A549 (cell line): ENCODE data around the gene PRKN. TPM values are rescaled to one million over a fixed set of nuclear protein-coding genes. Genes with fewer than 3 reads are reported as not detected.

Source experiments
- ATAC-seq, 2 experiments: fragments of 200-7000 bp in 1 of 2; fragments of >200 bp in 1 of 2; cut with Nextera tagmentation in 1 of 2; cut with Tn5 transposase in 1 of 2; 3 replicates each; pipeline versions ENCODE4 v1.8.0 to v1.9.1; 2018 to 2020; ENCODE audit warnings: mild to moderate bottlenecking in 1 of 2, moderate library complexity in 1 of 2
- CTCF ChIA-PET: fragments of 300-600 bp; sonication (Branson Sonifier 250); formaldehyde crosslinking; extraction: SDS; loops from one replicate; lab custom pipeline; 2021; ENCODE audit warnings: antibody characterized with exemption, inconsistent platforms; lab: Yijun Ruan, JAX
- POLR2A ChIA-PET: fragments of 350-600 bp; formaldehyde crosslinking; extraction: SDS; loops from one replicate; lab custom pipeline; 2021; ENCODE audit warnings: antibody characterized with exemption, inconsistent platforms; lab: Yijun Ruan, JAX
- DNase-seq, 2 experiments: peaks; one replicate each; pipeline versions ENCODE4 v3.0.0 to v3.0.0-alpha.2; 2011 to 2016; ENCODE audit warnings: low read depth in 1 of 2, low spot score in 1 of 2
- FAIRE-seq: peaks from 2 replicates; lab custom pipeline; 2011; peaks lifted over from hg19 to GRCh38; lab: Jason Lieb, UNC
- H3K27ac ChIP-seq, 2 experiments: fragments of >200 bp; sonication (Bioruptor Twin); formaldehyde crosslinking; 3 replicates each; pipeline ENCODE4 v1.5.1; 2016 to 2017
- H3K4me1 ChIP-seq: fragments of >200 bp; sonication (Bioruptor Twin); formaldehyde crosslinking; 3 replicates; pipeline ENCODE4 v1.6.1; 2016
- H3K4me2 ChIP-seq: fragments of >200 bp; sonication (Bioruptor Twin); formaldehyde crosslinking; 3 replicates; pipeline ENCODE4 v1.6.1; 2016
- H3K4me3 ChIP-seq: fragments of >200 bp; sonication (Bioruptor Twin); formaldehyde crosslinking; 3 replicates; pipeline ENCODE4 v1.5.1; 2016
- H3K9me3 ChIP-seq: fragments of >200 bp; sonication (Bioruptor Twin); formaldehyde crosslinking; 3 replicates; pipeline ENCODE4 v1.6.1; 2016
- CBX2 ChIP-seq: fragments of 200-600 bp; sonication (generic); IDR thresholded peaks from 2 replicates; pipeline ENCODE4 v1.6.1; 2016; ENCODE audit warnings: low read depth, mild to moderate bottlenecking, borderline replicate concordance
- CBX8 ChIP-seq: fragments of 200-600 bp; sonication (generic); IDR thresholded peaks from 2 replicates; pipeline ENCODE4 v1.6.1; 2016
- EHF ChIP-seq: fragments of 250-450 bp; sonication (Bioruptor Pico); IDR thresholded peaks from 2 replicates; pipeline ENCODE4 v1.5.0; 2020; ENCODE audit warnings: mild to moderate bottlenecking
- EHMT2 ChIP-seq: fragments of 200-600 bp; sonication (generic); IDR thresholded peaks from 2 replicates; pipeline ENCODE4 v1.6.1; 2016; ENCODE audit warnings: antibody characterized with exemption, low read depth, mild to moderate bottlenecking, moderate library complexity
- EP300 ChIP-seq, 2 experiments: fragments of >200 bp; sonication (Bioruptor Twin); formaldehyde crosslinking; IDR thresholded peaks; 2 replicates in 1 of 2; 3 replicates in 1 of 2; pipeline ENCODE4 v1.6.1; 2016 to 2017
- FOSL2 ChIP-seq, 2 experiments: fragments of 450-650 bp in 1 of 2; fragments of >200 bp in 1 of 2; sonication (Bioruptor Twin) in 1 of 2; formaldehyde crosslinking; IDR thresholded peaks; 2 replicates each; pipeline versions ENCODE4 v1.5.0 to v1.6.1; 2016 to 2020; ENCODE audit warnings: mild to moderate bottlenecking in 1 of 2, moderate library complexity in 1 of 2
- HEYL ChIP-seq: fragments of 250-450 bp; sonication (Bioruptor Pico); IDR thresholded peaks from 2 replicates; pipeline ENCODE4 v1.8.0; 2021; ENCODE audit warnings: mild to moderate bottlenecking, moderate library complexity
- HOXB13 ChIP-seq: fragments of 250-450 bp; sonication (Bioruptor Pico); IDR thresholded peaks from 2 replicates; pipeline ENCODE4 v1.5.0; 2020; ENCODE audit warnings: low read depth, mild to moderate bottlenecking, moderate library complexity
- JUN ChIP-seq, 2 experiments: fragments of >200 bp; sonication (Bioruptor Twin); formaldehyde crosslinking; IDR thresholded peaks; 2 replicates in 1 of 2; 3 replicates in 1 of 2; pipeline ENCODE4 v1.6.1; 2016 to 2017
- MYC ChIP-seq: IDR thresholded peaks from 2 replicates; pipeline ENCODE4 v1.6.1; 2012; ENCODE audit warnings: mild to moderate bottlenecking, inconsistent platforms, low read length, improper control_type of control experiment, borderline replicate concordance
- RAD21 ChIP-seq, 2 experiments: fragments of >200 bp in 1 of 2; sonication (Bioruptor Twin) in 1 of 2; formaldehyde crosslinking in 1 of 2; IDR thresholded peaks in 1 of 2; conservative IDR thresholded peaks in 1 of 2; 2 replicates in 1 of 2; 3 replicates in 1 of 2; pipeline ENCODE4 v1.6.1; 2012 to 2018; ENCODE audit warnings: inconsistent platforms in 1 of 2
- RCOR1 ChIP-seq: fragments of 150-350 bp; IDR thresholded peaks from 2 replicates; pipeline ENCODE4 v1.6.1; 2014; ENCODE audit warnings: antibody characterized with exemption, low read length, low read depth
- SMC3 ChIP-seq: fragments of >200 bp; sonication (Bioruptor Twin); formaldehyde crosslinking; IDR thresholded peaks from 3 replicates; pipeline ENCODE4 v1.6.1; 2018; ENCODE audit warnings: inconsistent platforms
- WGBS: methylation state at CpG from one replicate; pipeline ENCODE4 v1.1.6; 2017; ENCODE audit errors: missing lambda C conversion rate; 5-methylcytosine and 5-hydroxymethylcytosine counted together
- polyA plus RNA-seq, 4 experiments: library from polyadenylated mRNA; depleted of rRNA in 3 of 4; stranded (reverse); fragments of >200 nt; fragmentation: RNase III in 1 of 4; extraction: RNeasy Plus Mini Kit Qiagen cat#74134 plus additional on column Dnase treatment in 1 of 4; gene quantifications; 2 replicates in 3 of 4; 3 replicates in 1 of 4; pipeline ENCODE4 v1.2.3, GENCODE V29; 2011 to 2017
- TF ChIP-seq, protein P1 (sequence below): fragments of 250-450 bp; sonication (Bioruptor Pico); IDR thresholded peaks from 2 replicates; pipeline ENCODE4 v1.5.0; 2021; ENCODE audit warnings: mild to moderate bottlenecking, moderate library complexity, borderline replicate concordance
- TF ChIP-seq, protein P2 (sequence below): fragments of 200-600 bp; sonication (generic); IDR thresholded peaks from 2 replicates; pipeline ENCODE4 v1.6.1; 2016; ENCODE audit warnings: antibody characterized with exemption, mild to moderate bottlenecking, moderate library complexity
- TF ChIP-seq, protein P3 (sequence below): fragments of >200 bp; sonication (Bioruptor Twin); formaldehyde crosslinking; IDR thresholded peaks from 3 replicates; pipeline ENCODE4 v1.6.1; 2016
- TF ChIP-seq, protein P4 (sequence below): IDR thresholded peaks from 2 replicates; pipeline ENCODE4 v1.6.1; 2012
- TF ChIP-seq, protein P5 (sequence below): fragments of 150-350 bp; IDR thresholded peaks from 2 replicates; pipeline ENCODE4 v1.6.1; 2014; ENCODE audit warnings: low read depth, mild to moderate bottlenecking, low read length

Gene PRKN
- polyA plus RNA-seq, 2 of the 4 experiments (the other 2 are of a cell fraction), result 0.36 to 0.39 TPM

DNA sequence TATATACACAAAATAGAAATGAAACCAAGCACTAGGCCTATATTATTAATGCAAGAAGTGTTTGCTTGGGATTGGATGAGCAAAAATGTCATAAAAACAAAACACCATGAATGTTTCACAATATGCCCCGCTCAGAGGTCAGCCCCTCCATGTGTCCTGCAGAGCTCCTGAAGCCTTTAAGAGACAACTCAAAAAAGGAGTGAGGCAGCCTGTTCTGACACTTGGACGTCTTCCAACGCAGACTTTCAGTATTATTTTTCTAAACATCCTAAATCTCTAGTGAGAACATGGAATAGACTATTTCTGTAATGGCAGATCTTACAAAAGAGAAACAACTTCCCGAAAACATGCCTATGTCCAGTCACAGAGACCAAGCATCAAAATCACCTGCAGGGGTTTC lies 322.6 kb downstream of the PRKN start:
- no peak overlapping the region for H3K27ac ChIP-seq
- no peak for DNase-seq
- CTCF ChIA-PET, result interaction anchor here (1.3 kb wide), 1 partner anchor 11 kb away, joined by 3 read pairs; no protein-coding TSS in a partner anchor
- no peak for TF ChIP-seq EP300 (IDR thresholded peaks at IDR 0.05)
- TF ChIP-seq, protein P1, sequence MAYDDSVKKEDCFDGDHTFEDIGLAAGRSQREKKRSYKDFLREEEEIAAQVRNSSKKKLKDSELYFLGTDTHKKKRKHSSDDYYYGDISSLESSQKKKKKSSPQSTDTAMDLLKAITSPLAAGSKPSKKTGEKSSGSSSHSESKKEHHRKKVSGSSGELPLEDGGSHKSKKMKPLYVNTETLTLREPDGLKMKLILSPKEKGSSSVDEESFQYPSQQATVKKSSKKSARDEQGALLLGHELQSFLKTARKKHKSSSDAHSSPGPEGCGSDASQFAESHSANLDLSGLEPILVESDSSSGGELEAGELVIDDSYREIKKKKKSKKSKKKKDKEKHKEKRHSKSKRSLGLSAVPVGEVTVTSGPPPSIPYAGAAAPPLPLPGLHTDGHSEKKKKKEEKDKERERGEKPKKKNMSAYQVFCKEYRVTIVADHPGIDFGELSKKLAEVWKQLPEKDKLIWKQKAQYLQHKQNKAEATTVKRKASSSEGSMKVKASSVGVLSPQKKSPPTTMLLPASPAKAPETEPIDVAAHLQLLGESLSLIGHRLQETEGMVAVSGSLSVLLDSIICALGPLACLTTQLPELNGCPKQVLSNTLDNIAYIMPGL, result no peak
- no peak for TF ChIP-seq HEYL (CRISPR knock-in tag)
- TF ChIP-seq, protein P2, sequence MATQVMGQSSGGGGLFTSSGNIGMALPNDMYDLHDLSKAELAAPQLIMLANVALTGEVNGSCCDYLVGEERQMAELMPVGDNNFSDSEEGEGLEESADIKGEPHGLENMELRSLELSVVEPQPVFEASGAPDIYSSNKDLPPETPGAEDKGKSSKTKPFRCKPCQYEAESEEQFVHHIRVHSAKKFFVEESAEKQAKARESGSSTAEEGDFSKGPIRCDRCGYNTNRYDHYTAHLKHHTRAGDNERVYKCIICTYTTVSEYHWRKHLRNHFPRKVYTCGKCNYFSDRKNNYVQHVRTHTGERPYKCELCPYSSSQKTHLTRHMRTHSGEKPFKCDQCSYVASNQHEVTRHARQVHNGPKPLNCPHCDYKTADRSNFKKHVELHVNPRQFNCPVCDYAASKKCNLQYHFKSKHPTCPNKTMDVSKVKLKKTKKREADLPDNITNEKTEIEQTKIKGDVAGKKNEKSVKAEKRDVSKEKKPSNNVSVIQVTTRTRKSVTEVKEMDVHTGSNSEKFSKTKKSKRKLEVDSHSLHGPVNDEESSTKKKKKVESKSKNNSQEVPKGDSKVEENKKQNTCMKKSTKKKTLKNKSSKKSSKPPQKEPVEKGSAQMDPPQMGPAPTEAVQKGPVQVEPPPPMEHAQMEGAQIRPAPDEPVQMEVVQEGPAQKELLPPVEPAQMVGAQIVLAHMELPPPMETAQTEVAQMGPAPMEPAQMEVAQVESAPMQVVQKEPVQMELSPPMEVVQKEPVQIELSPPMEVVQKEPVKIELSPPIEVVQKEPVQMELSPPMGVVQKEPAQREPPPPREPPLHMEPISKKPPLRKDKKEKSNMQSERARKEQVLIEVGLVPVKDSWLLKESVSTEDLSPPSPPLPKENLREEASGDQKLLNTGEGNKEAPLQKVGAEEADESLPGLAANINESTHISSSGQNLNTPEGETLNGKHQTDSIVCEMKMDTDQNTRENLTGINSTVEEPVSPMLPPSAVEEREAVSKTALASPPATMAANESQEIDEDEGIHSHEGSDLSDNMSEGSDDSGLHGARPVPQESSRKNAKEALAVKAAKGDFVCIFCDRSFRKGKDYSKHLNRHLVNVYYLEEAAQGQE, result no peak
- TF ChIP-seq, protein P3, sequence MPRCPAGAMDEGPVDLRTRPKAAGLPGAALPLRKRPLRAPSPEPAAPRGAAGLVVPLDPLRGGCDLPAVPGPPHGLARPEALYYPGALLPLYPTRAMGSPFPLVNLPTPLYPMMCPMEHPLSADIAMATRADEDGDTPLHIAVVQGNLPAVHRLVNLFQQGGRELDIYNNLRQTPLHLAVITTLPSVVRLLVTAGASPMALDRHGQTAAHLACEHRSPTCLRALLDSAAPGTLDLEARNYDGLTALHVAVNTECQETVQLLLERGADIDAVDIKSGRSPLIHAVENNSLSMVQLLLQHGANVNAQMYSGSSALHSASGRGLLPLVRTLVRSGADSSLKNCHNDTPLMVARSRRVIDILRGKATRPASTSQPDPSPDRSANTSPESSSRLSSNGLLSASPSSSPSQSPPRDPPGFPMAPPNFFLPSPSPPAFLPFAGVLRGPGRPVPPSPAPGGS, result no peak
- TF ChIP-seq MYC, result no peak
- TF ChIP-seq JUN (IDR thresholded peaks at IDR 0.05), result no peak
- TF ChIP-seq CBX2, result no peak
- no peak for TF ChIP-seq HOXB13
- TF ChIP-seq SMC3, result no peak
- no peak for TF ChIP-seq CBX8
- TF ChIP-seq RAD21 (conservative IDR thresholded peaks at IDR 0.05 in 1 of 2, IDR thresholded peaks at IDR 0.05 in 1 of 2), result no peak
- TF ChIP-seq, all 56 proteins: peak for 0
- no peak for ATAC-seq
- 19% methylated on average over 4 of the region's 4 CpGs for WGBS
- H3K4me3 ChIP-seq, result no peak overlapping the region
- no peak for FAIRE-seq
- POLR2A ChIA-PET, result no interaction called here
- no peaks in the 10 kb centered on the region for H3K4me1 ChIP-seq
- no peaks in the 10 kb centered on the region for H3K9me3 ChIP-seq
- H3K4me2 ChIP-seq, result no peak overlapping the region

DNA sequence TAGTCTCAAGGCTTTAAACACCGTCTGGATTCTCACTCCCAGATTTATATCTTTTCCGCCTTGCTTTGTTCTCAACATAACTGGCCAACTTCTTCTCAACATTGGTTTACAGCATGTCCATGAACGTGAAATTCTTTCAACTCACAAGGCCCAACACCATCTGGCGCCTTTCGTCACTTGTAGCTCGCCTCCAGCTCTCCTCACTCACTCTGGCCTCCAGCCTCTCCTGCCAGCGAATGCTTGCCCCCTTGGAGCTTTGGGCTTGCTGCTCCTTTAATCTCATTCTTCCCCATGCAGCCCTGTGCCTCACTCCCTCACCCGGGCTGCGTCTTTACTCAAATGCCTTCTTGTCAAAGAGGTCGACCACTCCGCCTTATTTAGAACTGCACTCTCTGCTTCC lies 324.5 kb downstream of the PRKN start:
- no peak overlapping the region for H3K4me2 ChIP-seq
- H3K9me3 ChIP-seq, result no peaks in the 10 kb centered on the region
- WGBS, result 69% methylated on average over 11 of the region's 11 CpGs
- TF ChIP-seq EHMT2 (no peak), EHF (CRISPR knock-in tag) (no peak), RCOR1 (no peak), HEYL (CRISPR knock-in tag) (no peak), FOSL2 (IDR thresholded peaks at IDR 0.05) (no peak), FOSL2 (CRISPR knock-in tag; IDR thresholded peaks at IDR 0.05) (no peak)
- TF ChIP-seq, protein P4, sequence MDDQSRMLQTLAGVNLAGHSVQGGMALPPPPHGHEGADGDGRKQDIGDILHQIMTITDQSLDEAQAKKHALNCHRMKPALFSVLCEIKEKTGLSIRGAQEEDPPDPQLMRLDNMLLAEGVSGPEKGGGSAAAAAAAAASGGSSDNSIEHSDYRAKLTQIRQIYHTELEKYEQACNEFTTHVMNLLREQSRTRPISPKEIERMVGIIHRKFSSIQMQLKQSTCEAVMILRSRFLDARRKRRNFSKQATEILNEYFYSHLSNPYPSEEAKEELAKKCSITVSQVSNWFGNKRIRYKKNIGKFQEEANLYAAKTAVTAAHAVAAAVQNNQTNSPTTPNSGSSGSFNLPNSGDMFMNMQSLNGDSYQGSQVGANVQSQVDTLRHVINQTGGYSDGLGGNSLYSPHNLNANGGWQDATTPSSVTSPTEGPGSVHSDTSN, result no peak
- TF ChIP-seq, protein P5, sequence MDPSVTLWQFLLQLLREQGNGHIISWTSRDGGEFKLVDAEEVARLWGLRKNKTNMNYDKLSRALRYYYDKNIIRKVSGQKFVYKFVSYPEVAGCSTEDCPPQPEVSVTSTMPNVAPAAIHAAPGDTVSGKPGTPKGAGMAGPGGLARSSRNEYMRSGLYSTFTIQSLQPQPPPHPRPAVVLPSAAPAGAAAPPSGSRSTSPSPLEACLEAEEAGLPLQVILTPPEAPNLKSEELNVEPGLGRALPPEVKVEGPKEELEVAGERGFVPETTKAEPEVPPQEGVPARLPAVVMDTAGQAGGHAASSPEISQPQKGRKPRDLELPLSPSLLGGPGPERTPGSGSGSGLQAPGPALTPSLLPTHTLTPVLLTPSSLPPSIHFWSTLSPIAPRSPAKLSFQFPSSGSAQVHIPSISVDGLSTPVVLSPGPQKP, result no peak
- H3K27ac ChIP-seq, result no peak overlapping the region
- POLR2A ChIA-PET, result no interaction called here
- ATAC-seq (no peak), FAIRE-seq (no peak), DNase-seq (no peak)
- CTCF ChIA-PET, result no interaction called here
- no peaks in the 10 kb centered on the region for H3K4me1 ChIP-seq
- H3K4me3 ChIP-seq, result no peak overlapping the region
